Measurements from ENCODE around the gene UCMA.

GRCh38 chr10:13187135-13187534 lies 47.0 kb downstream of the UCMA start:
- TF ChIP-seq CTCF (IDR thresholded peaks at IDR 0.05) (no peak), ATF3 (CRISPR knock-in tag; conservative IDR thresholded peaks at IDR 0.05) (no peak), HMGXB4 (CRISPR knock-in tag; IDR thresholded peaks at IDR 0.05) (no peak), GABPB1 (CRISPR knock-in tag; IDR thresholded peaks at IDR 0.05) (no peak), ZNF281 (CRISPR knock-in tag; IDR thresholded peaks at IDR 0.05) (no peak), SP1 (CRISPR knock-in tag; conservative IDR thresholded peaks at IDR 0.05) (no peak), CREB1 (CRISPR knock-in tag; IDR thresholded peaks at IDR 0.05) (no peak), E2F1 (CRISPR knock-in tag; IDR thresholded peaks at IDR 0.05) (no peak), ZNF263 (CRISPR knock-in tag; IDR thresholded peaks at IDR 0.05; ENCODE audit: low read depth) (no peak), FOXP4 (CRISPR knock-in tag; IDR thresholded peaks at IDR 0.05) (no peak), IRF2 (CRISPR knock-in tag; IDR thresholded peaks at IDR 0.05; ENCODE audit: borderline replicate concordance, low read depth) (no peak), MAX (CRISPR knock-in tag; IDR thresholded peaks at IDR 0.05) (no peak), ZNF396 (CRISPR knock-in tag; IDR thresholded peaks at IDR 0.05; ENCODE audit: borderline replicate concordance) (no peak), TEAD1 (CRISPR knock-in tag; IDR thresholded peaks at IDR 0.05) (no peak)
